Measurements from ENCODE around the gene ATP8B1. TPM values are rescaled to one million over a fixed set of nuclear protein-coding genes. Genes with fewer than 3 reads are reported as not detected.

The ATP8B1 gene
- total RNA-seq, 1 donor from 2014 or later: 13.1 TPM

DNA sequence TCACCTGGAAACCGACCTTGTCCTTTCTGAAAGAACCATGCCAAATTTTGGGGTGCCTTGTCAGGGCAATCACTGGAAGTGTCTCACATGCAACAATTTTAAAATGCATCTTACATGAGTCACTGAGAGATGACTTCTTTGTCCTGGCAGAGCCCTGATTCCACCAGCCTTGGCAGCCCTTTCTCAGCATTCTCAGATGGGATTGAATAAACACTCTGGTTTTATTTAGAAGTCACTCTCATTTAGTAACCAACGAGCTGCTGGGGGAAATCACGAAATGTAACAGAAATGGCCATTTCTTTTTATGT is 3.8 kb upstream of the ATP8B1 start:
- Histone ChIP-seq H3K36me3 (ENCODE audit: control insufficient read depth, insufficient read depth, low read length) (no peaks in the 10 kb centered on the region), H3K4me3 (ENCODE audit: low read depth, low read length) (no peak overlapping the region)
- no peak for TF ChIP-seq CTCF (IDR thresholded peaks at IDR 0.05; ENCODE audit: insufficient read depth, low read length, poor library complexity, severe bottlenecking)

DNA sequence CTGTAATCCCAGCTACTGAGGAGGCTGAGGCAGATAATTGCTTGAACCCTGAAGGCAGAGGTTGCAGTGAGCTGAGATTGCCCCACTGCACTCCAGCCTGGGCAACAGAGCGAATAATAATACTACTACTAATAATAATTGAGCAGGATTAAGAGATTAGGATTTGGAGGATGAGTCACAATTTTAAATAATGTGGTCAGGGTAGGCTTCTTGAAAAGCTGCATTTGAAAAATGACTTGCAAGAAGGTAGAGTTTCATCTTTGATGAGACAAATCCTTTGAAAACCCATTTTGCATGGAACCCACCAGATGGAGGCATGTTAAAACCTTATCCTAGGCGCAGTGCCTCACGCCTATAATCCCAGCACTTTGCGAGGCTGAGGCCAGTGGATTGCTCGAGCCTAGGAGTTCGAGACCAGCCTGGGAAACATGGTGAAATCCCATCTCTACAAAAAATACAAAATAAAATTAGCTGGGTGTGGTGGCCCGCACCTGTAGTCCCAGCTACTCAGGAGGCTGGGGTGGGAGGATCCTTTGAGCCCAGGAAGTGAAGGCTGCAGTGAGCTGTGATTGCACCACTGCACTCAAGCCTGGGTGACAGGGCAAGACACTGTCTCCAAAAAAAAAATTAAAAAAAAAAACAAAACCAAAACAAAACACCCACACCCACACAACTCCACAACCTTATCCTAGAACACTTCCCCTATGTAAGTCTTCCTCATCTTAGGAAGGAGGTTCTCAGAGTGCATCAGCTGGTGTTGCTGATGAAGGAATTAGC is 3.3 kb upstream of the ATP8B1 start:
- Histone ChIP-seq H3K4me3 (ENCODE audit: low read depth, low read length) (no peak overlapping the region), H3K27me3 (ENCODE audit: control insufficient read depth, insufficient read depth, low read length) (no peaks in the 10 kb centered on the region), H3K36me3 (ENCODE audit: control insufficient read depth, insufficient read depth, low read length) (no peaks in the 10 kb centered on the region)
- no peak for DNase-seq (ENCODE audit: low read depth)
- no peak for TF ChIP-seq CTCF (IDR thresholded peaks at IDR 0.05; ENCODE audit: insufficient read depth, low read length, poor library complexity, severe bottlenecking)

More for the DNA sequence above, 3.8 kb upstream of the ATP8B1 start:
- no peaks in the 10 kb centered on the region for H3K27me3 ChIP-seq (ENCODE audit: control insufficient read depth, insufficient read depth, low read length)
- peak; percentile 38 for DNase-seq (ENCODE audit: low read depth)

DNA sequence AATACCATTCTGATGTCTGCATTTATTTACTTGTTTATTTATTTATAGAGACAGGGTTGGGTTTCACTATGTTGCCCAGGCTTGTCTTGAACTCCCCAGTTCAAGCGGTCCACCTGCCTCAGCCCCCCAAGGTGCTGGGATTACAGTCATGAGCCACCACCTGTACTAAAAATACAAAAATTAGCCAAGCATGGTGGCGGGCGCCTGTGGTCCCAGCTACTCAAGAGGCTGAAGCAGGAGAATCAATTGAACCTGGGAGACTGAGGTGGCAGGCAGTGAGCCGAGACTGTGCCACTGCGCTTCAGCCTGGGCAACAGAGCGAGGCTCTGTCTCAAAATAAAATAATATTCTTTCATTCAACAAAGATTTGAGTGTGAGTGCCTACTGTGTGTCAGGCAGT is 2.0 kb upstream of the ATP8B1 start:
- TF ChIP-seq CTCF (IDR thresholded peaks at IDR 0.05; ENCODE audit: insufficient read depth, low read length, poor library complexity, severe bottlenecking): no peak
- no peak overlapping the region for H3K4me3 ChIP-seq (ENCODE audit: low read depth, low read length)
- no peaks in the 10 kb centered on the region for H3K27me3 ChIP-seq (ENCODE audit: control insufficient read depth, insufficient read depth, low read length)
- H3K36me3 ChIP-seq (ENCODE audit: control insufficient read depth, insufficient read depth, low read length): no peaks in the 10 kb centered on the region
- no peak for DNase-seq (ENCODE audit: low read depth)

GRCh38 chr18:57804557-57804956 is 1.4 kb upstream of the ATP8B1 start:
- no peak for TF ChIP-seq CTCF (IDR thresholded peaks at IDR 0.05; ENCODE audit: insufficient read depth, low read length, poor library complexity, severe bottlenecking)
- no peak for DNase-seq (ENCODE audit: low read depth)
- no peak overlapping the region for H3K4me3 ChIP-seq (ENCODE audit: low read depth, low read length)
- no peaks in the 10 kb centered on the region for H3K27me3 ChIP-seq (ENCODE audit: control insufficient read depth, insufficient read depth, low read length)
- no peaks in the 10 kb centered on the region for H3K36me3 ChIP-seq (ENCODE audit: control insufficient read depth, insufficient read depth, low read length)

DNA sequence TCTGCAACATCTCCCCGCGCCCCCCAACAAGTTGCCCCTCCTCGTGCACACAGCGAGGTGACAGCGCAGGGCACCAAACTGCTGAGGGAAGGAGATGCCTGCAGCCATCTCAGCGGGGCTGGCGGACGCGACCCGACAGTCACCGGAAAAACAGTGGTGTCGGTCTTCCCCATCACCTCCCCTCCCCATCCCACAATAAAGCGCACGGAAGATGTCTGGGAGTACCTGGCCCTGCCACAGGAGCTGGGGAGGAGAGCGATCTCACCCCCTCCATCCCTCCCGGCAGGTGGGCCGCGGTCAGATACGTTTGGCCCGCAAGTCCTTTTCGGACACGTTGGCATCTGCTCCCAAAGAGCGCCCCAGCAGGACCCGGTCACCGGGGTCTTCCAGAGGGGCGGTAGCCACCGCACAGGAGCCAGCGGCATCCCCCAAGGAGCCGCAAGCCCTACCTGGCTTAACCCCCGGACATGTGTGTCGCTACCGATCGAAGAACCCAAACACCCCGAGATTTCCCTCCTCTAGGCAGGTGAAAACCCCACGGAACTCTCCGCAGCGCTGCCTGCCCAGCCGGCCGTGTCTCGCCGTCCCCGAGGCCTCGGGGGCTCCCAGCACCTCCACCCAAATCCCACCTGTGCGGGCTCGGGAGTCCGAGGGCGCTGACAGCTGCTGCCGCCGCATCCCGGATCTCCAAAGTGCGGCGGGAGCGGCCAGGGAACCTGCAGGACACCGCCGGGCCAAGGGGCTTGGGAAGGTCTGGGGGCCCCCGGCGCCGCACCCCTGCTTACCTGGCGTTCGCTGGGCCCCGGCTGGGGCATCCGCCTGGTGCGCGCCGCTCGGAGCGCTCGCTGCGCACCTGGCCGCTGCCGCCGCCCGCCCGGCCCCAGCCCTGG is 657 bp downstream of the ATP8B1 start:
- TF ChIP-seq CTCF (IDR thresholded peaks at IDR 0.05; ENCODE audit: insufficient read depth, low read length, poor library complexity, severe bottlenecking): no peak
- Histone ChIP-seq H3K4me3 (ENCODE audit: low read depth, low read length) (peak overlapping the region; percentile 78), H3K27me3 (ENCODE audit: control insufficient read depth, insufficient read depth, low read length) (no peaks in the 10 kb centered on the region), H3K36me3 (ENCODE audit: control insufficient read depth, insufficient read depth, low read length) (no peaks in the 10 kb centered on the region)
- DNase-seq (ENCODE audit: low read depth): no peak

Measured in kidney epithelial cell (primary cell).